ENCODE results near the gene MOCOS.

DNA sequence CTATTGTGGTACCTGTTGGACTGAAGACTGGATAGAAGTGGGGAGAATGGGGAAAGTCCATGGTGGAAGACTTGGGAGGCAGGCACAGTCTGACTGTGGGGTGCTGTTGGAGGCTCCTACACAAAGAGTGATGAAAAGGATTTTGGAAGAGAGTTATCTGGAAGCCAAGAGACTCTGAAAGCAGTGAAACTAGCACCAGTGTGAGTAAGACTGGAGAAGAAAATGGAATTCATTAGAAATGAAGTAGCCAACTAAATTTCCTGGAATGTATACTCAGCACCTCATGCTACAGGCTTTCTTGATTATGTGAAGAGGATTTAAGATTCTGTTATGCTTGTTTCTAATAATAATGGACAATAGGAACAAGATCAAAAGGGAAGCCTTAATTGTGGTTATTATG is 29.9 kb upstream of the MOCOS start:
- TF ChIP-seq, protein P1, sequence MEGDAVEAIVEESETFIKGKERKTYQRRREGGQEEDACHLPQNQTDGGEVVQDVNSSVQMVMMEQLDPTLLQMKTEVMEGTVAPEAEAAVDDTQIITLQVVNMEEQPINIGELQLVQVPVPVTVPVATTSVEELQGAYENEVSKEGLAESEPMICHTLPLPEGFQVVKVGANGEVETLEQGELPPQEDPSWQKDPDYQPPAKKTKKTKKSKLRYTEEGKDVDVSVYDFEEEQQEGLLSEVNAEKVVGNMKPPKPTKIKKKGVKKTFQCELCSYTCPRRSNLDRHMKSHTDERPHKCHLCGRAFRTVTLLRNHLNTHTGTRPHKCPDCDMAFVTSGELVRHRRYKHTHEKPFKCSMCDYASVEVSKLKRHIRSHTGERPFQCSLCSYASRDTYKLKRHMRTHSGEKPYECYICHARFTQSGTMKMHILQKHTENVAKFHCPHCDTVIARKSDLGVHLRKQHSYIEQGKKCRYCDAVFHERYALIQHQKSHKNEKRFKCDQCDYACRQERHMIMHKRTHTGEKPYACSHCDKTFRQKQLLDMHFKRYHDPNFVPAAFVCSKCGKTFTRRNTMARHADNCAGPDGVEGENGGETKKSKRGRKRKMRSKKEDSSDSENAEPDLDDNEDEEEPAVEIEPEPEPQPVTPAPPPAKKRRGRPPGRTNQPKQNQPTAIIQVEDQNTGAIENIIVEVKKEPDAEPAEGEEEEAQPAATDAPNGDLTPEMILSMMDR (conservative IDR thresholded peaks at IDR 0.05 in 1 of 2, IDR thresholded peaks at IDR 0.05 in 1 of 2; ENCODE audit: extremely low read depth in 1 of 2, insufficient read depth in 1 of 2, low read depth in 1 of 2, low read length in 2 of 2) = no peak
- TF ChIP-seq EZH2 (IDR thresholded peaks at IDR 0.05; ENCODE audit: borderline replicate concordance, low read length) = no peak

All from mammary epithelial cell (primary cell).